Measurements from ENCODE around the gene TAF5L. TPM values are rescaled to one million over a fixed set of nuclear protein-coding genes. Genes with fewer than 3 reads are reported as not detected.

Gene TAF5L
- total and polyA plus RNA-seq, 2 of the 4 experiments (the other 2 are of a cell fraction), result 17.9 to 18.6 TPM

- Histone ChIP-seq H4K91ac (ENCODE audit: insufficient read depth, low read depth, low read length) (no peak overlapping the region), H4K8ac (ENCODE audit: low read depth in 2 of 2, low read length in 2 of 2) (no peak overlapping the region), H2BK5ac (ENCODE audit: low read depth, low read length, poor library complexity, severe bottlenecking) (no peak overlapping the region), H3K18ac (ENCODE audit: low read depth, low read length) (no peak overlapping the region), H4K20me1 (ENCODE audit: insufficient read depth, low read length) (peaks cover 19% of the 10 kb centered on the region; the same call in 1 of the 2 replicates), H3K4ac (ENCODE audit: low read depth, low read length) (no peak overlapping the region), H3K9ac (ENCODE audit: low read depth, low read length) (no peak overlapping the region), H2AK9ac (replicated peaks; ENCODE audit: low read depth, low read length, poor library complexity) (no peak overlapping the region), H3K23ac (ENCODE audit: low read depth, low read length) (no peak overlapping the region), H3K14ac (replicated peaks; ENCODE audit: low read depth, low read length) (no peak overlapping the region), H3K27ac (ENCODE audit: insufficient read depth, low read length) (no peak overlapping the region), H3K4me2 (ENCODE audit: low read depth, low read length) (no peak overlapping the region), H3K56ac (ENCODE audit: extremely low read depth, insufficient read depth, low read length) (no peak overlapping the region), H4K5ac (ENCODE audit: low read depth, low read length) (no peak overlapping the region), H2AK5ac (ENCODE audit: low read depth, low read length) (no peak overlapping the region), H2BK15ac (ENCODE audit: low read depth, low read length) (no peak overlapping the region), H3K4me3 (ENCODE audit: insufficient read depth, low read depth, low read length) (no peak overlapping the region), H3K9me3 (ENCODE audit: control insufficient read depth, insufficient read depth, low read length) (no peaks in the 10 kb centered on the region), H2BK20ac (ENCODE audit: low read depth, low read length) (no peak overlapping the region), H2BK120ac (ENCODE audit: low read depth, low read length) (no peak overlapping the region), H2AFZ (replicated peaks; ENCODE audit: low read length, poor library complexity) (no peak overlapping the region), H3K27me3 (ENCODE audit: control insufficient read depth, insufficient read depth, low read length) (no peaks in the 10 kb centered on the region), H3K36me3 (ENCODE audit: control insufficient read depth, insufficient read depth, low read length) (peaks cover 35% of the 10 kb centered on the region), H3K4me1 (ENCODE audit: control insufficient read depth, insufficient read depth, low read length) (peaks cover 4% of the 10 kb centered on the region; the same call in 1 of the 2 replicates), H3K9me1 (ENCODE audit: insufficient read depth, low read length) (no peaks in the 10 kb centered on the region), H3K79me1 (ENCODE audit: low read depth in 1 of 2, low read length in 2 of 2) (peaks cover 25 to 35% of the 10 kb centered on the region in 2 experiments; a peak in 3 of 4 replicates)
- WGBS, 2 experiments (ENCODE audit: extremely low coverage in 2 of 2, insufficient read length in 1 of 2), result 94% methylated on average over 5 of the region's 12 CpGs; no CpG with 5 or more reads in 1 of the 2 experiments
- intact Hi-C loops (cut with micrococcal nuclease), result no loop called here
- dilution Hi-C loops (cut with HindIII; ENCODE audit: low sequenced_read_pairs, unreplicated experiment), result no loop called here
- ATAC-seq (ENCODE audit: low read depth), result no peak
- no peak for TF ChIP-seq NFE2L2 (IDR thresholded peaks at IDR 0.05; ENCODE audit: low read depth, low read length)
- TF ChIP-seq RFX5 (IDR thresholded peaks at IDR 0.05; ENCODE audit: low read depth, low read length), result no peak
- TF ChIP-seq RCOR1 (IDR thresholded peaks at IDR 0.05; ENCODE audit: insufficient replicate concordance, low read length), result no peak
- TF ChIP-seq SMC3 (IDR thresholded peaks at IDR 0.05; ENCODE audit: low read depth, low read length), result no peak
- no peak for TF ChIP-seq CHD1 (IDR thresholded peaks at IDR 0.05; ENCODE audit: low read depth, low read length)
- no peak for TF ChIP-seq POLR2A (IDR thresholded peaks at IDR 0.05; ENCODE audit: low read depth, low read length)
- TF ChIP-seq, protein P1, sequence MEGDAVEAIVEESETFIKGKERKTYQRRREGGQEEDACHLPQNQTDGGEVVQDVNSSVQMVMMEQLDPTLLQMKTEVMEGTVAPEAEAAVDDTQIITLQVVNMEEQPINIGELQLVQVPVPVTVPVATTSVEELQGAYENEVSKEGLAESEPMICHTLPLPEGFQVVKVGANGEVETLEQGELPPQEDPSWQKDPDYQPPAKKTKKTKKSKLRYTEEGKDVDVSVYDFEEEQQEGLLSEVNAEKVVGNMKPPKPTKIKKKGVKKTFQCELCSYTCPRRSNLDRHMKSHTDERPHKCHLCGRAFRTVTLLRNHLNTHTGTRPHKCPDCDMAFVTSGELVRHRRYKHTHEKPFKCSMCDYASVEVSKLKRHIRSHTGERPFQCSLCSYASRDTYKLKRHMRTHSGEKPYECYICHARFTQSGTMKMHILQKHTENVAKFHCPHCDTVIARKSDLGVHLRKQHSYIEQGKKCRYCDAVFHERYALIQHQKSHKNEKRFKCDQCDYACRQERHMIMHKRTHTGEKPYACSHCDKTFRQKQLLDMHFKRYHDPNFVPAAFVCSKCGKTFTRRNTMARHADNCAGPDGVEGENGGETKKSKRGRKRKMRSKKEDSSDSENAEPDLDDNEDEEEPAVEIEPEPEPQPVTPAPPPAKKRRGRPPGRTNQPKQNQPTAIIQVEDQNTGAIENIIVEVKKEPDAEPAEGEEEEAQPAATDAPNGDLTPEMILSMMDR (conservative IDR thresholded peaks at IDR 0.05; ENCODE audit: low read depth, low read length), result no peak
- TF ChIP-seq, protein P2, sequence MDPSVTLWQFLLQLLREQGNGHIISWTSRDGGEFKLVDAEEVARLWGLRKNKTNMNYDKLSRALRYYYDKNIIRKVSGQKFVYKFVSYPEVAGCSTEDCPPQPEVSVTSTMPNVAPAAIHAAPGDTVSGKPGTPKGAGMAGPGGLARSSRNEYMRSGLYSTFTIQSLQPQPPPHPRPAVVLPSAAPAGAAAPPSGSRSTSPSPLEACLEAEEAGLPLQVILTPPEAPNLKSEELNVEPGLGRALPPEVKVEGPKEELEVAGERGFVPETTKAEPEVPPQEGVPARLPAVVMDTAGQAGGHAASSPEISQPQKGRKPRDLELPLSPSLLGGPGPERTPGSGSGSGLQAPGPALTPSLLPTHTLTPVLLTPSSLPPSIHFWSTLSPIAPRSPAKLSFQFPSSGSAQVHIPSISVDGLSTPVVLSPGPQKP (IDR thresholded peaks at IDR 0.05; ENCODE audit: borderline replicate concordance, low read depth, low read length), result no peak
- TF ChIP-seq, protein P3, sequence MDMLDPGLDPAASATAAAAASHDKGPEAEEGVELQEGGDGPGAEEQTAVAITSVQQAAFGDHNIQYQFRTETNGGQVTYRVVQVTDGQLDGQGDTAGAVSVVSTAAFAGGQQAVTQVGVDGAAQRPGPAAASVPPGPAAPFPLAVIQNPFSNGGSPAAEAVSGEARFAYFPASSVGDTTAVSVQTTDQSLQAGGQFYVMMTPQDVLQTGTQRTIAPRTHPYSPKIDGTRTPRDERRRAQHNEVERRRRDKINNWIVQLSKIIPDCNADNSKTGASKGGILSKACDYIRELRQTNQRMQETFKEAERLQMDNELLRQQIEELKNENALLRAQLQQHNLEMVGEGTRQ (IDR thresholded peaks at IDR 0.05; ENCODE audit: low read depth, low read length), result no peak
- TF ChIP-seq BHLHE40 (IDR thresholded peaks at IDR 0.05; ENCODE audit: low read depth, low read length), result no peak
- TF ChIP-seq RAD21 (IDR thresholded peaks at IDR 0.05; ENCODE audit: low read length), result no peak
- no peak for TF ChIP-seq MAZ (IDR thresholded peaks at IDR 0.05; ENCODE audit: borderline replicate concordance, low read depth, low read length)
- TF ChIP-seq MAFK (IDR thresholded peaks at IDR 0.05; ENCODE audit: low read depth, low read length), result no peak
- BruUV-seq (replicated peaks), result no TSS peak
- no peak for DNase-seq
- ChIA-PET POLR2A (ENCODE audit: unreplicated experiment) (no interaction called here), CTCF (no interaction called here)
- in situ Hi-C loops (cut with MboI; ENCODE audit: low sequenced_read_pairs), result no loop called here
These were observed 14.5 kb upstream of the TAF5L start for GRCh38 chr1:229640455-229640854.
